Measurements from ENCODE around the gene TKTL1.

DNA sequence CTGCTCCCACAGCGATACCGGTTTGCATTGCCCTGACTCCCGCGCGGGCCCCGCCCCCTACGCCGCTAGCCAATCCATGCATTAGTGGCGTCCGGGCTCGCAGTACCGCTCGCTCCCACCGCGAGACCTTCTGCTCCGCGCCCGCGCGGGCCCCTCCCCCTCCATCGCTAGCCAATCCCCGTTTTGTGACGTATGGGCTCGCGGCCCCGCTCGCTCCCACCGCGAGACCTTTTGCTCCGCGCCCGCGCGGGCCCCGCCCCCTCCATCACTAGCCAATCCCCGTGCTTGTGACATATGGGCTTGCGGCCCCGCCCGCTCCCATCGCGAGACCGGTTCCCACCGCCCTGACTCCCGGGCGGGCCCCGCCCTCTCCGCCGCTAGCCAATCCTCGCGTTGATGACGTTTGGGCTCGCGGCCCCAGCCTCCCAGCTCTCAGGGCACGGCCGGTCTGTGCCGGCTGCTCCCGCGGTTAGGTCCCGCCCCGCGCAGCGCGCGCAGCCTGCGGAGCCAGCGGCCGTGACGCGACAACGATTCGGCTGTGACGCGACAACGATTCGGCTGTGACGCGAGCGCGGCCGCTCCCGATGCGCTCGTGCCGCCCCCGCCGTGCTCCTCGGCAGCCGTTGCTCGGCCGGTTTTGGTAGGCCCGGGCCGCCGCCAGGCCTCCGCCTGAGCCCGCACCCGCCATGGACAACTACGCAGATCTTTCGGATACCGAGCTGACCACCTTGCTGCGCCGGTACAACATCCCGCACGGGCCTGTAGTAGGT is 83.4 kb downstream of the TKTL1 start, which contains the start of gene EMD:
- peak; percentile 67 to 75 for TF ChIP-seq POLR2A (IDR thresholded peaks at IDR 0.05)
- TF ChIP-seq, protein P1, sequence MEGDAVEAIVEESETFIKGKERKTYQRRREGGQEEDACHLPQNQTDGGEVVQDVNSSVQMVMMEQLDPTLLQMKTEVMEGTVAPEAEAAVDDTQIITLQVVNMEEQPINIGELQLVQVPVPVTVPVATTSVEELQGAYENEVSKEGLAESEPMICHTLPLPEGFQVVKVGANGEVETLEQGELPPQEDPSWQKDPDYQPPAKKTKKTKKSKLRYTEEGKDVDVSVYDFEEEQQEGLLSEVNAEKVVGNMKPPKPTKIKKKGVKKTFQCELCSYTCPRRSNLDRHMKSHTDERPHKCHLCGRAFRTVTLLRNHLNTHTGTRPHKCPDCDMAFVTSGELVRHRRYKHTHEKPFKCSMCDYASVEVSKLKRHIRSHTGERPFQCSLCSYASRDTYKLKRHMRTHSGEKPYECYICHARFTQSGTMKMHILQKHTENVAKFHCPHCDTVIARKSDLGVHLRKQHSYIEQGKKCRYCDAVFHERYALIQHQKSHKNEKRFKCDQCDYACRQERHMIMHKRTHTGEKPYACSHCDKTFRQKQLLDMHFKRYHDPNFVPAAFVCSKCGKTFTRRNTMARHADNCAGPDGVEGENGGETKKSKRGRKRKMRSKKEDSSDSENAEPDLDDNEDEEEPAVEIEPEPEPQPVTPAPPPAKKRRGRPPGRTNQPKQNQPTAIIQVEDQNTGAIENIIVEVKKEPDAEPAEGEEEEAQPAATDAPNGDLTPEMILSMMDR (IDR thresholded peaks at IDR 0.05), result peak in 3 of 6 experiments; percentile 26 to 30 (median 29)

All from Peyer's patch (tissue), 4 donors.